PC-3 (cell line): Measurements from ENCODE around the gene GAGE12E.
"Not testable (repeated sequence)": the region's sequence is repeated elsewhere in the genome, so short reads cannot be mapped to it uniquely, and the experiment has no call there.

Source experiments
- CTCF ChIP-seq: fragments of 300-600 bp; sonication (generic); conservative IDR thresholded peaks from 2 replicates; pipeline ENCODE4 v1.5.1; 2017; ENCODE audit warnings: antibody characterized with exemption, low read depth, mild to moderate bottlenecking, low read length
- EZH2 ChIP-seq: fragments of 300-600 bp; sonication (generic); IDR thresholded peaks from one replicate; pipeline ENCODE4 v1.6.1; 2017; ENCODE audit warnings: antibody characterized with exemption, mild to moderate bottlenecking, low read length; ENCODE audit not compliant: unreplicated experiment
- EZH2phosphoT487 ChIP-seq: fragments of 300-600 bp; sonication (generic); IDR thresholded peaks from 2 replicates; pipeline ENCODE4 v1.6.1; 2018; ENCODE audit warnings: mild to moderate bottlenecking, antibody characterized with exemption, low read length, borderline replicate concordance

DNA sequence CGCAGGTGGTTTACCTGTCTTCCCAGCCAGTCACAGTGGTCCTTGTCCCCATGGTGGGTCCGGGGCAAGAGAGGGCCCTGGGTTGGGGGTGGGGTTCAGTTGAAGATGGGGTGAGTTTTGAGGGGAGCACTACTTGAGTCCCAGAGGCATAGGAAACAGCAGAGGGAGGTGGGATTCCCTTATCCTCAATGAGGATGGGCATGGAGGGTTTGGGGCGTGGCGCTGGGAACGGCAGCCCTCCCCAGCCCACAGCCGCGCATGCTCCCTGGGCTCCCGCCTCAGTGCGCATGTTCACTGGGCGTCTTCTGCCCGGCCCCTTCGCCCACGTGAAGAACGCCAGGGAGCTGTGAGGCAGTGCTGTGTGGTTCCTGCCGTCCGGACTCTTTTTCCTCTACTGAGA, at the start of gene GAGE12E:
- TF ChIP-seq EZH2, CTCF, EZH2phosphoT487: not testable (repeated sequence)
